ENCODE data around the gene TMEM51.
A peak's percentile ranks its signal among the peaks of the same experiment; 100 is the strongest.

Gene TMEM51

GRCh38 chr1:15222653-15223303 lies 69.2 kb downstream of the TMEM51 start:
- DNase-seq, result no peak

GRCh38 chr1:15224259-15224869 lies 70.8 kb downstream of the TMEM51 start:
- DNase-seq, result no peak

GRCh38 chr1:15224974-15225373 lies 71.4 kb downstream of the TMEM51 start:
- no peak for DNase-seq

GRCh38 chr1:15225461-15225860 lies 71.9 kb downstream of the TMEM51 start:
- DNase-seq, result no peak

- no peak for DNase-seq
These were observed 73.1 kb downstream of the TMEM51 start for GRCh38 chr1:15226388-15227255.

- no peak for DNase-seq
These were observed 76.2 kb downstream of the TMEM51 start for GRCh38 chr1:15229707-15230131.

GRCh38 chr1:15231714-15232201 lies 78.2 kb downstream of the TMEM51 start:
- DNase-seq, result no peak

GRCh38 chr1:15233689-15234088 lies 80.1 kb downstream of the TMEM51 start:
- DNase-seq, result no peak

GRCh38 chr1:15236321-15236721 lies 82.8 kb downstream of the TMEM51 start:
- no peak for DNase-seq

- DNase-seq, result no peak
These were observed 83.2 kb downstream of the TMEM51 start for GRCh38 chr1:15236746-15237145.

- DNase-seq, result no peak
These were observed 85.2 kb downstream of the TMEM51 start for GRCh38 chr1:15238789-15239188.

- no peak for DNase-seq
These were observed 89.2 kb downstream of the TMEM51 start for GRCh38 chr1:15242766-15243165.

- peak; percentile 53 for DNase-seq
These were observed 89.9 kb downstream of the TMEM51 start for GRCh38 chr1:15243275-15244043.

- no peak for DNase-seq
These were observed 91.3 kb downstream of the TMEM51 start for GRCh38 chr1:15244813-15245212.

GRCh38 chr1:15245593-15246360 lies 92.2 kb downstream of the TMEM51 start:
- no peak for DNase-seq

GRCh38 chr1:15246960-15247614 lies 93.5 kb downstream of the TMEM51 start, which contains the start of gene FHAD1:
TSS of gene FHAD1 (plus strand) at chr1:15247223. CDS start at chr1:15251785, 4,562 bp downstream.
- DNase-seq, result no peak

GRCh38 chr1:15248216-15248615 lies 94.7 kb downstream of the TMEM51 start:
- no peak for DNase-seq

- DNase-seq, result no peak
These were observed 95.5 kb downstream of the TMEM51 start for GRCh38 chr1:15249081-15249480.

GRCh38 chr1:15251857-15252835 lies 98.6 kb downstream of the TMEM51 start:
- no peak for DNase-seq

GRCh38 chr1:15254559-15254958 lies 101.0 kb downstream of the TMEM51 start:
- DNase-seq, result no peak

Measured in DMS79 (cell line).